MV-4-11 (cell line): ENCODE measurements around the gene DNAJC15.

Source experiments
- DNase-seq: peaks from one replicate; lab custom pipeline; 2025; lab: John Stamatoyannopoulos, UW

Gene DNAJC15

DNA sequence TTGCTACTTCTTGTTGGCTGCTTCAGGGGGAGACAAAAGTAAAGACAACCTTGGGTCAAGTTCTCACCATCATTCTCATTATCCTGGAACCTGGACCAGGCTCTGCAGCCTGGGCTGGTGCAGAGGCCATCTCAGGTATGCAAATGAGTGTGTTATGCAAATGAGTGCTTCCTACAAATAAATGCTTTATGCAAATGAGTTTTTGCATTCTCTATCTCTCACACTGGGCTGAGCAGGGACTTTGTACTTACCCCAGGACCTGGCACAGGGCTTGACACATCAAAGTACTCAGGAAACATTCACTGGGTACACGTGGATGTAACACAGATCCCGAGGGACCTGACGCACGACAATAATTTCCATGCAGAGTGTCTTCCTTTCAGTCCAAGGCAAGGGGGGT, 103.0 kb downstream of the DNAJC15 start:
- no peak for DNase-seq

- DNase-seq: no peak
Measured at GRCh38 chr13:43127103-43127798, 103.9 kb downstream of the DNAJC15 start.

- DNase-seq: peak; percentile 73
Measured at GRCh38 chr13:43127827-43128226, 104.4 kb downstream of the DNAJC15 start.

DNA sequence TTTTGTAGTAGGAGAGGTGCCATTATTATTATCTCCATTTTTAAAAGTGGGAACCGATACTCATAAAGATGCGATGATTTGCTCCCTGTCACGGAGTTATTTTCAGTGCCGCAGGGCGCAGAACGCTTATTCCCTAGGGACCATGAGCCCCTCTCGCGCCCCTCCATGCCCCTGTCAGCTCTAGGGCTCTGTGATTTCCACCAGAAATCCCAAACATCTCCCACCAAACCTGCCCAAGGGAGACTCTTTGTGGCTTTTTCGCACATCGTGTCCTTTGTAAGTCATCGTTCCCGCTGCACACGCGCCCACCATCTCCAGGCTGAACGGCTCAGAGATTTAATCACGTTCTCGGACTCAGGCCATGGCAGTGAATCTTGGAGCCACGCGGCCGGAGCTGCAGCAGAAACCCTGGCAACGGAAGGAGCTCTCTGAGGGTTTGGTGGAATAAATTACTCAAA, 105.1 kb downstream of the DNAJC15 start:
- no peak for DNase-seq

- no peak for DNase-seq
Measured at GRCh38 chr13:43129066-43129465, 105.7 kb downstream of the DNAJC15 start.

GRCh38 chr13:43129511-43130110, 106.2 kb downstream of the DNAJC15 start:
- no peak for DNase-seq

- DNase-seq: no peak
Measured at GRCh38 chr13:43132257-43132656, 108.9 kb downstream of the DNAJC15 start.

DNA sequence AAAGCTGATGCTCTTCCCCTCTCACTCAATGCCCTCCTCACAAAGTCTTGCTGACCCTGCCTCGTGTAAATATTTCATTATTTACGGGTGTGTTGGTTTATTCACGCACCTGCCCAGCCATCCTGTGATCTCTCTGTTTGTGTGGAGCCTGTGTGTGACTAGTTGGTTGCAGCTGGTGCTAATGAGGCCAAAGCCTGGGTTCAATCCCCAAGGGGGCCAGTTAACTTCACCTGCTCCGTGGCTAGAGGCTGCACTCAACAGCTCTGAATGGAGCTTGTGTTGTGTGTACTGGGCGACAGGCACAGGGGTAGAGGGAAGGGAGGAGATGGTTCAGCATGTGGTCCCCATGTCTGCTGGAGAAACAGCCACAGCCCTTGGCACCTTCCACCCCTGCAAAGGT, 109.5 kb downstream of the DNAJC15 start:
- no peak for DNase-seq

DNA sequence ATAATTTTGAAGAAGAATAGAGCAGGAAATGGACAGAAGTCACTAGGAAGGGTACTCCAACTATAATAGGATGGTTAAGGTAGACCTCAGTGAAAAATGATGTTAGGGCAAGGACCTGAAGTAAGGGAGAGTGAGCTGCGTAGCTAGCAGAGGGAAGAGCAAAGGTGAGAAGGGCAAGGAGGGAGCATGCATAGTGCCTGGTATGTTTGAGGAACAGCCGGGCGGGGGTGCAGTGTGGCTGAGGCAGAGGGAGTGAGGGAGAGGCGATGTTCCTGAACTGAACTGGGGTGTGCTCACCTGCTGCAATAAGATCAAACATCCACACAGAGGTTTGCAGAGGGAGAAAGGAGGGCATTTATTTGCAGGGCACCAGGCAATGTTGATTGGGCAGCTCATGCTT, 110.4 kb downstream of the DNAJC15 start:
- DNase-seq: no peak

GRCh38 chr13:43134868-43135267, 111.5 kb downstream of the DNAJC15 start:
- DNase-seq: no peak

GRCh38 chr13:43135516-43135915, 112.1 kb downstream of the DNAJC15 start:
- DNase-seq: no peak

DNA sequence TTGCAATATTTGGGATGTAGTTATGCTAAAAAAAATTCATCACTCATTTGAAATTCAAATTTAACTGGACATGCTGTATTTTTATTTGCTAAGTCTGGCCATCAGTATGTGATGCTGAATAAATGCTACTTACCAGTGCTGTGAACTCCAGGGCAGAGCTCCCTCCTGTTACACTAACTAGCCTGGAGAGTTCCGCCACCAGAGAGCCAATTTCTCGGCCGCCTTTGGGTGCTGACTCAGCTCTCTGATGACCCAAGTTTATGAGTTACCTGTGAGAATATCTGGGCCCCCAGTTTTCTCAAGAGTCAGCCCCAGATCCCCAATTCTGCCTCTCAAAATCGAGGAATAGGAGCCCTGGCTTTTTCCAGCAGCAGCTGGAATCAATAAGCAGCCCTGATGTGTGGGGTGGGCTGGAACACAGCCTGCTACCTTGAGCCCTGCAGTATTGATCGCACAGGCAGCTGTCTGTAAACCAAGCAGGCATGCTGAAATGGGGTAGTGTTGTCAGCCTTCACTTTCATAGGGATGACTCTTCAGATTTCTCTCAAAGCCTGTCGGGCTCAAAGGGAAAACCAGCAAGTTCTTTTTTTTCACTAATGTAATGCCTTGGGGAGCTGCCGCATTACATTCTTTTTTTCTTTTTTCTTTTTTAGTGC, 113.7 kb downstream of the DNAJC15 start:
- no peak for DNase-seq

- no peak for DNase-seq
Measured at GRCh38 chr13:43139211-43139610, 115.8 kb downstream of the DNAJC15 start.

GRCh38 chr13:43139921-43140320, 116.5 kb downstream of the DNAJC15 start:
- no peak for DNase-seq

DNA sequence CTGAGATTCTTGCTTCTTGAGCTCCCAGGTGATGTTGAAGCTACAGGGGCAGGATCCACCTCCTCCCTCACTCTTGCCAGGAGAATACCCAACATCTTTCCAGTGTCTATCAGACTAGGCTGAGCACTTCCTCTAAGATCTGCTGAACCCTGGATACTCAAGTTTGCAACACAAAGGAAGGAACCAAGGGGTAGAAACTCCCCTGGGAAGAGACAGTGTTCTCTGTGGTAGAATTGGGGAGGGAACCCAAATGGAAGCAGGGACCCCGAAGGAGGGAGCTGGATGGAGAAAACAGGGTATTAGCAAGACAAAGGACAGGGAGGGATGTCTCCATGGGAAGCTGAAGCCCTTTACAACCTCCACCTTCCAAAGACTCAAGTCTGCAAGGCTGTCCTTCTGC, 117.6 kb downstream of the DNAJC15 start:
- DNase-seq: no peak

GRCh38 chr13:43141685-43142084, 118.3 kb downstream of the DNAJC15 start:
- no peak for DNase-seq

- no peak for DNase-seq
Measured at GRCh38 chr13:43143591-43143990, 120.2 kb downstream of the DNAJC15 start.

DNA sequence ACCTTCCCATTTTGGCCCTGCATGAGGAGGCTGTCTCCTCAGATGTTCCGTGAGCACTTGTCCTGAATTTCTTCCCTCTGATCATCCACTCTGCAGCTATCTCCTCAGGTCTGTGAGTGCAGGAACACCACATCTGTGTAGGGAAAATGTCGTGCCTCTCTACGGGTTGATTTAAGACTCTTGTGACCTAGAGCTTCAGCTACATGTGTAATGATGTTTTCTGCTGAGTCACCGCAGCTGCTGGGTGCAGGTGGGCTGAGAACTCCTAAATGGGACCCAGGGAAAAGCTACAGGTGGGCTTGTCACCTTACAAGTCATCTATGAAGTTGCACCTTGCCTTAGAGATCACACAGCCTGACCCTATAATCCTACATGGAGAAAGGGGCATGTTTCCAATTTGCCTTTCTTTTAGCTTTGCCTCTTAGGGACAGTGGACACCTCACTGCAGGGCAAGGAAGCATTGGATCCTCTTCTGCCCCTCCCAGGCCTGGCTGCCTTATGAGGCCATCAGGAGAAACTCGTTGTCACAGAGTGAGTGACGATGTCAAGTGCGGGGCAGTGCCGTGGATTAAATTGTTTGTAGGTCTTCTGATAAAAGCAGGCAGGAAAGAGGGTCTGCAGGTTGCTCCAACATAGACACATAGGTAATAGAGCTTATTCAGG, 122.3 kb downstream of the DNAJC15 start:
- DNase-seq: no peak

GRCh38 chr13:43146400-43146799, 123.0 kb downstream of the DNAJC15 start:
- no peak for DNase-seq

DNA sequence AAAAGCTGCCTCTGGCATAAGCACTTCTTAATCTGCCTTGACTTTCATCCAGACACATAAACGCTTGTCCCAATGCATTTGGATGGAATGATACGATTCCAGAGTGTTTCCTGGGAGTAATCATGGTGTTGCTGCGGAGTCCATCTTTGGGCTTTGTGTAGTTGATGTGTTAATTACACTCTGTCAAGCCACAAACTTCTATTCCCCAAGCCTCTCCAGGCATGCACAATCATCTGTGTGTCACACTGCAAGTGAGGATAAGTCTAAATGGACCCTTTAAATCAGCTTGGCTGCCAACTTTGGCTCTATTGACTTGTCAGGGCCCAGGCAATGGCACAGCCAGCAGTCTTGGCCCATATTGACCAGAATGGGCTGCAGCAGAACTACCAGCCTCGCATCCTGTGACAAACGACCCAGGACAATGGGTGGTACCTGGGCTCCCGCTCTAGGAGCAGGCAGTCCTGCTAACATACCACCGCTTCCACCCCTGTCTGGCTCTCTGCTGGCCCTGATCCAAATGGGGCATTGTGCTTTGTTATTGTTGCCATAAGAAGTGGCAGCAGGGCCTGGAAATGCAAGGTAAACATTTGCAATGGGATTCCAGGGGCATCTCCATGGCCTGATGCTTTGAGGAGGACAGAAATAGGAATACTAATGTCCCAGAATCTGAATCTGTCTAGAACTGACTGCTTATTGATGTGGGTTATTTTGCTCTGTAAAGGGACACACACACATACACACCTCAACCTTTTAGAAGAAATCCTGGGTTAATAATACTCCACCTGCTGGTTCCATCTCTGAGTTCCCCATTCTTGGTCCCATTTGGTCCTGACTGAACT, 127.2 kb downstream of the DNAJC15 start:
- DNase-seq: no peak

DNA sequence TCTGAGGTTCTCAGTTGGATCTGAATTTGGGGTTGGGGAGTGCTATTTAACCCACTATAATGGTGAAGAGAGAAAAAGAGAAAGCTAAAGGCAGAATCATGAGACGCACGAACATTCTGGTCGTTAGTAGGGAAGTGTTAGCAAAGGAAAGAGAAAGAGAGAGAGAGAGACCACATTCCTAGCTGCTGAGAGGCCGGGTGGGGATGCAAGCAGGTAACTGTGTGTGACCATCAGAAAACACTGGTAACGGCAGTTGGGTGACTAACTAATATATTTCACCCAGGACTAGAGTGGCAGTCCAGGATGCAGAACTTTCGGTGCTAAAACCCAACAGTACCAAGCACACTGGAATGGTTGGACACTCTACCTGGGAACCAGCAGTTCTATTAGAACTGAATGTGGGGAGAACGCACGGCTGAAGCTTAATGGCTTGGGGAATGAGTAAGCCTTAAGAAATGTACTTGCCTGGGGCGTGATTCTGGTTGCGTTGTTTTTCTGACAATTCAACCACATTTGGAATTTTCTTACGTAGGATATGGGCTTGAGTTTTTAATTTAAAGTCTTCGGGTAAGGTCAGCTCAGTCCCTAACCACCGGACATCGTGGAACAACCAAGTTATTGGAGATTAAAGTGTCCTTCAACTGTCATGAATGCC, 130.2 kb downstream of the DNAJC15 start:
- DNase-seq: no peak
